NCI-H82 treated with DMSO at 0.1 percent for 48 hours (cell line): ENCODE data around the gene ILRUN.
"Not testable (repeated sequence)": the region's sequence is repeated elsewhere in the genome, so short reads cannot be mapped to it uniquely, and the experiment has no call there.

ENCODE experiments used
- DNase-seq: peaks from one replicate; lab custom pipeline; 2025; ENCODE audit not compliant: unreplicated experiment; lab: John Stamatoyannopoulos, UW

ILRUN gene

DNA sequence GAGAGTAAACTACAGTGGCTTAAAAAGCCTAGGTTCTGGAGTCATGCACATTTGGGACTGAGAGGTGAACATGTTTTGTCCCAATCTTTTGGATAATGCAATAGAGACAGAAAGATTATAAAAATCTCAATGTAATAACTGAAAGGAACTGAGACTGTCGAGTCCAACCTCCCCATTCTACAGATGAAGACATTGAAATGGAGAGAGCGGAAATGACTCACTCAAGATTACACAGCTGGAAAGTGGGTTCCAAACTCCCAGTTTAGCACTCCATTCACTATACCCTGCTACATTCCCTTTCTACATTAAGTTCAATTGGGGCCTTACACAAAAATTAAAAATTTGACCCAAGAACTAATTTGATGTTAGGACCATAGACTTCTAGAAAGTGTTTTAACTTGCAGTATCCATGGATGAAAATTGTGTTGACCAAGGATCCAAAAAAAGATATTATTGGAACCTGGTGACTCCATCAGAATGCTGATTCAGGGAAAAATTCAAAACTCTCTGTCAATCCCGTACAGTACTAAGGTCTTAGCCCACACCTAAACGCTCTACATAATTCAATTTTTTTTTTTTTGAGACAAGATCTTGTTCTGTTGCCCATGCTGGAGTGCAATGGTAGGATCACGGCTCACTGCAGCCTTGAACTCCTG, 1.5 kb upstream of the ILRUN start:
- DNase-seq: no peak

DNA sequence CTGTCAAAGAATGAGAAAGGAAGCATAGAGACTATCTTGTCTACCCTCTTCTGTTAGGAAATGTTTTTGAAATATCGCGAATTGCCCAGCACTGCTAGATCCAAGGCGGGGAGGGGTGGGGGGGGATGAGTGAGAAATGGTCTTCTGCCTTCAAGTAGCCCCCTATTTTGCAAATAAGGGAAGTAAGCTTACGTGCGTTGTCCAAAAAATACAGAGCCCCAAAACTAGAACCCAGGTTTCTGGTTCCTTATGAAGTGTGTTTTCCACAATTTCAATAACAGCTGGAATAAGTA, 923 bp upstream of the ILRUN start:
- DNase-seq: no peak

DNA sequence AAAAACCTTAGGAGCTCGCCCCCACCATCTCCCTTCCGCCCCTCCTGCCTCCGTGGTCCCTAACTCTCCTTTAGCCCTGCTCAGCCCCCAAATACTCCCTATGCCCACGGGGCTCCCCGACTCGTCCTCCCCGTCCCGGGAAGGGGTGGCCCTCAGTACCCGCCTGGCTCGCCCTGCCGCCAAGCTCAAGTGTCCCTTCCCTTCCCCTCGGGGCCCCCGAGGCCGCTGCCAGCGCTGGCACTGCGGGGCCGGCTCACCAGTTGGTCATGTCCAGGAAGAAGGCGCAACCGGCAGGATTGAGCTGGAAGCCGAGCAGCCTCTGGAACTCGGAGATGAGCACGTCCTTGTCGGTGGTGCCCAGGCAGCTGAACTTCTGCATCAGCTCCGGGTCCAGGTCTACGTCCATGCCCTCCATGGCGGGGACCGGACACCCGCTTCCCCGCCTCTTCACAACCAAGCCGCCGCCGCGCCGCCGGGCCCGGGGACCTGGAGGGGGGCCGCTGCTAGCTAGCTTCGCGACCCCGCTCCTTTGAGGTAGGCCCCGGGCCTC, 303 bp downstream of the ILRUN start:
- DNase-seq: no peak

DNA sequence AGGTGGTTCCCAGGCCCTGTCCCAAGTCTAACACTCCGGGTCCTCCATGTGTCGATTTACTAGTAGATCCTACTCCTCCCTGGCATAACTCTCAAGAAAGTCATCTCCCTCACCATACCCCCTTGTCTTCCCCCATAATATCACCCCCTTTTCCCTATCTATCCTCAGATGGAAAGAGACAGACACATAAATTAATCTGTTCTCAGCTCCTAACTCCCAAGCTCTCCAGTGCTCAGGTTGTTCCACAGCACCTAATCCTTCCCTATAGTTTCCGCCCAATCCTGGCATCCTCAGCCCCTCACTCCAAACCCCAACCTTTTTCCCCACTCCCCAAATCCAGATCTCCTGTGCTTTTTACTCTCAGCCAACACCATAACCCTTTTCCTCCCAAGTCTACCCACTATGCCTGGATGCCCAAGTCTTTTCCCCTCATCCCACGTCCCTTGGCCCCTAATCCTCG, 808 bp downstream of the ILRUN start:
- peak; percentile 57 for DNase-seq

DNA sequence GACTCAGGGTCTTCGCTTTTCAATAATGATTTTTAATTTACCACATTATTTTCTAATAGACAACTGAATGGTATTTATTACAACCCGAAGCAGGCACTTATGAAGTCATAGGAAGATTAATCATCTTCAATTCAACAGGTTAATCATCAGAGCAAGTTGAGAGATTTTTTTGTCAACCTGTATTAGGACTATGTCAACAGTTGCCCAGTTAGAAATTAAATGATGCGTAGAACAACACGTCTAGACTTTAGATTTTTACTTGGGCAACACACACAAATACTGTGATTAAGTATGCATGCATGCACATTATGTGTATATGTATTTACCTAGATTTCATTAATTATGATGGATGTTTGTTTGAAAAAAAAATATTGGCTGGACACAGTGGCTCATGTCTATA, 4.3 kb downstream of the ILRUN start:
- DNase-seq: no peak

DNA sequence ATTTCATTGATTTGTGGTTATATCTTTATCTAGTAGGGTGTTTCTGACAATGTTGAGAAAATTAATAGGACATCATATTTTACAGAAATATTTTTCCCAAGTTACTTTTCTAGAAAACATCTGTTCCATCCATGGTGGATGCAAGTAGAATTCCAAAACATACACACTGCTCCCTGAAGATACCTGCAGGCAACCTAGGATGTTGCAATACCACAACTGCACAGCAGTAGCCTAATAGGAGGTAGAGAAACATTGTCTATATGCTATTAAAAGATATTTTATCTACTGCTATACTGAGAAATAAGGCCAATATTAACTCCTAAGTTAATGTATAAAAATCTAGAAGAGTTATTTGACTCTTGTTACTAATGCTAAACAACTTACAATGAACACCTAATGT, 6.8 kb downstream of the ILRUN start:
- DNase-seq: no peak

DNA sequence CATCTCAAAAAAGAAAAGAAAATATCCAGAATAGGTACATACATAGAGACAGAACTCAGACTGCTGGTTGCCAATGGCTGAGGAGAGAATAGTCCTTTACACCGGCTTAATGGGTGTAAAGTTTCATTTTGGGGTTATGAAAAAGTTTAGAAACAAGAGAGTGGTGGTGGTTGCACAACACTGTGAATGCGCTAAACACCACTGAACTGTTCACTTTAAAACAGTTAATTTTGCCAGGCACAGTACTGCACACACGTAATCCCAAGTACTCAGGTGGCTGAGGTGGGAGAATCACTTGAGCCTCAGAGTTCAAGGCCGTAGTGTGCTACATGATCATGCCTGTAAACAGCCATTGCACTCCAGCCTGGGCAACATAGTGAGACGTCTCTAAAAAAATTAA, 7.6 kb downstream of the ILRUN start:
- no peak for DNase-seq

DNA sequence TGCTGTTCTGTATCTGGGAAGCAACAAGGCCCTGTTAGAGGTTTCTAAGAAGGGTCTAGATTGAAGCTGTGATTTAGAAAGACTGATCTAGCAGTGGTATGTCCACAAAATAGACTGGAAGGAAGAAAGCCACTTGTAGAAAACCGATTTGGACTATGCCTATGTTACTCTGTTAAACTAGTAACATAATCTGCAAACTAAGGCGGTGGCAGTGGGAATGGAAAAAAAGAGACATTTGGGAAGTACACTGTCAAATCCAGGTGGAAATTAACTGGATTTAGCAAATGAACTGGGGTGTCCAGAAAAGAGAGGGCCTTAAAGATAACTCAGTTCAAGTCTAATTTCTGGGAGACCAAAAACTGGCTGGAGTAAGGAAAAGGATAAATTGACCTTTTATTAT, 11.6 kb downstream of the ILRUN start:
- DNase-seq: no peak

DNA sequence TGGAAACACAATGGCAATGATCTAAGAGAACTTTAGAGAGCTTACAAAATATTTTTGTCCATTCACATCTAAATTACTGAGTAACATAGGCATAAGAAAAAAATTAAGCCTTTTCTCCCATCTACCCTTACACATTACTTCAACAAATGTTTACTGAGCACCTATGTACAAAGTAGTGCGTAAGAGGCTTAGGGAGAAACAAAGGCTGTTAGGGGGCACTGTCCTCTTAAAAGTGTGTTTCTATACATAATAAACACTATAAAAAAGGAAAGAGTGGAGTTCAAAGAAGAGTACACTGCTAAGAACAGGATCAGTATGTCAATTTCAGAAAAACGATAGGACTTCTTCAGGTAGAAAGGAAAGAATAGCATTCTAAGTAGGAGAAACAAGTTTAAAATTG, 12.2 kb downstream of the ILRUN start:
- DNase-seq: no peak

DNA sequence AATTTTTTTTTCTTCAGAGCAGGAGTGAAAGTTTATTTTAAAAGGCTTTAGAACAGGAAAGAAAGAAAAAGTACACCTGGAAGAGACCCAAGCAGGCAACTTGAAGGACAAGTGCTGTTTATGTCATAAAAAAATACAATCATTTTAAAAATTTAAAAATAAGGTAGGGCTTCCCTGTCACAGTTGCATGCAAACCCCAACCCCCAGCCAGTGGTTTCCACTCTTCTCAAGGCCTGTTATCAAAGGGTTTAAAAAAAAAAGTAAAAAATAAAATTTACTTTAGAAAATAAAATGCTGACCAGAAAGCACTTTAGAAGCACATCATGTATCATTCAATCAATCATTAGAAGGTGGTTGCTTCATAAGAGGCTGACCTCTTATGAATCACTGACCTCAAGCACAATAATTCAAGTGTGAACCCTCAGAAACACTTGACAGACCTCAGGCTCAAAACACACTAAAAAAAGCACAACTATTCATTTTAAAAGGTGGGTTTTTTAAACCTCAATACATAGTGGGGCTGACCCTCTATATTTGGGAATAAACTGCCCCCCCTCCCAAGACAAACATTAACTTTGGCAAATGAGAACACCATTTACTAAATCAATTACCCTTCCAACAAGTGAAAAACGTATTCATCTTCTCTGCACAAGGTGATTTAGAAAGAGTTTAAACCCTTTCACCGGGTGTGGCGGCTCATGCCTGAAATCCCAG, 15.6 kb downstream of the ILRUN start:
- DNase-seq: no peak

DNA sequence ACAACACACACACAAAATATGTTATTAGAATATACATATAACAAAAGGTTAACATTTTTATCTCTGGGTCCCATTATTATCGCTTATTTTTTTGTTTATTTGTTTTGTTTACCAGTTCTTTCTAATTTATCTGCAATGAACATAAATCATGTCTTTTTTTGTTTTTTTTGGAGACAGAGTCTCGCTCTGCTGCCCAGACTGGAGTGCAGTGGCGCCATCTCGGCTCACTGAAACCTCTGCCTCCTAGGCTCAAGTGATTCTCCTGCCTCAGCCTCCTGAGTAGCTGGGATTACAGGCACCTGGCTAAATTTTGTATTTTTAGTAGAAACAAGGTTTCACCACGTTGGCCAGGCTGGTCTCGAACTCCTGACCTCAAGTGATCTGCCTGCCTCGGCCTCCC, 16.3 kb downstream of the ILRUN start:
- not testable (repeated sequence) for DNase-seq

DNA sequence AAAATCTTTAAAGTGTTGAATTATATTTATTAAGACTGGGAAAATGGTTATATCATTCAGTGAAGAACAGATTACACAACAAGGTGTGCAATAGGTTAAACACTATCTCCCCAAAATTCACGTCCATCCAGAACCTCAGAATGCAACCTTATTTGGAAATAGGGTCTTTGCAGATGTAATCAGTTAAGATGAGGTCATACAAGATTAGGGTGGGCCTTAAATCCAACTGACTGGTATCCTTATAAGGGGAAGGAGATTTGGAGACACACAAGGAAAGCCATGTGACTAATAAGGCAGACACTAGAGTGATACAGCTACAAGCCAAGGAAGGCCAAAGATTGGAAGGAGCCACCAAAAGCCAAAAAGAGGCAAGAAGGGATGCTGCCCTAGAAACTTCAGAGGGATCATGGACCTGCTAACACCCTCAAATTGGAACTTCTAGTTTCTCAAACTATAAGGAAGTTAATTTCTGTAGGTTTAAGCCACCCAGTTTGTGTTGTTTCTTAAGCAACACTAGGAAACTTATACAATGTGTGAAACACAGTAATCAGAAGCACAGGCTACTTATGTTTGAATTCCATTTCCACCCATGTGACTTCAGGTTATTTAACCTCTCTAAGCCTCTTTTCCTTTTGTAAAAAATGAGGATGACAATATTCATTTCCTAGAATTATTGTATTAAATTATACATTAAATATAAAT, 16.9 kb downstream of the ILRUN start:
- peak; percentile 85 for DNase-seq

DNA sequence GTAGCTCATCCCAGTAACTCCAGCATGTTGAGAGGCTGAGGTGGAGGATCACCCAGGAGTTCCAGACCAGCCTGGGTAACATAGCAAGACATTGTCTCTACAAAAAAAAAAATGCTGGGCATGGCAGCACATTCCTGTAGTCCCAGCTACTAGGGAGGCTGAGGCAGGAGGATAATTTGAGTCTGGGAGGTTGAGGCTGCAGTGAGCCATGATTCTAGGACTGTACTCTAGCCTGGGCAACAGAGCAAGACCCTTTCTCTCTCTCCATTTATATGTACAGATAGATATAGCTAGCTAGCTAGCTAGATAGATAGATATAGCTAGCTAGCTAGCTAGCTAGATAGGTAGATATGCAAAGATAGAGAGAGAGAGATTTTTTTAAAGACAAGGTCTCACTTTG, 20.4 kb downstream of the ILRUN start:
- DNase-seq: no peak

DNA sequence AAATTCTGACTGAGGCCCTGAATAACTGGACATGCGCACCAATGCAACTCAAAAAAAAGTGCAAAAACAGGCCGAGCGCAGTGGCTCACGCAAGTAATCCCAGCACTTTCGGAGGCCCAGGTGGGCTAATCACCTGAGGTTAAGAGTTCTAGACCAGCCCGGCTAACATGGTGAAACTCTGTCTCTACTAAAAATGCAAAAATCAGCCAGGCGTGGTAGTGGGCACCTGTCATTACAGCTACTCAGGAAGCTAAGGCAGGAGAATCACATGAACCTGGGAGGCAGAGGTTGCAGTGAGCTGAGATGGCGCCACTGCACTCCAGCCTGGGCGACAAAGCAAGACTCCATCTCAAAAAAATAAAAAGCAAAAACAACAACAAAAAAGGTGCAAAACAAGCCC, 21.6 kb downstream of the ILRUN start:
- not testable (repeated sequence) for DNase-seq

DNA sequence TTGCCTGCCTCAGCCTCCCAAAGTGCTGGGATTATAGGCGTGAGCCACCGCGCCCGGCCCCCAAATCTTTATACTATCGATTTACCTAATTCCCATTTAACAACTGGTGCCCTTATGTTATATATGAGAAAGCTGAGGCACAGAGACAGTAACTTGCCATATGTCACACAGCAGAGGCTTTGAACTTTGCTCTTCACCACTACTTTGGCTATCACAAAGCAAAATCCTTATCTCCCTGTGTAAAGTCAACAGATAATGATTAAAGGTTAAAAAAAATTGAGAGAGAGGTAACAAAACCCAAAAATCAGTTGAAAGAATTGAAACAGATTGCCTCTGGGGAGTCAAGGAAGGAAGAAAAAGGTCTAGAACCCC, 22.3 kb downstream of the ILRUN start:
- no peak for DNase-seq

DNA sequence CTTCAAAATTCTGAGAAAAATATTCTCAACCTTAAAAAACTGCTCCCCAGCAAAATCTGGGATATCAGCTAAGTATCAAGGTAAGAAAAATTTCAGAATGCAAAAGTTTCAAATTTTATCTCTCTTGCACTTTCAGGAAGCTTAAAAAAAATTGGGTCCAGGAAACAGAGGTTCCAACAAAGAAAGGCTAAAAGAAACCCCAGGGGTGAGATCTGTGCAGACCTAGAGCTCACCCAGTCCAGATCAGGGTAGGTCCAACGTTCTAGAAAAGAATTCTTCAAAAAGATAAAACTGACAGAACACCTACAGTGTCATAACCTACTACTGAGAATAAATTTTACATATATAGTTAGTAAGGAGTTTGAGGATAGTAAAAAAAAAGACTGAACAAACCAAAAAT, 23.5 kb downstream of the ILRUN start:
- DNase-seq: no peak

DNA sequence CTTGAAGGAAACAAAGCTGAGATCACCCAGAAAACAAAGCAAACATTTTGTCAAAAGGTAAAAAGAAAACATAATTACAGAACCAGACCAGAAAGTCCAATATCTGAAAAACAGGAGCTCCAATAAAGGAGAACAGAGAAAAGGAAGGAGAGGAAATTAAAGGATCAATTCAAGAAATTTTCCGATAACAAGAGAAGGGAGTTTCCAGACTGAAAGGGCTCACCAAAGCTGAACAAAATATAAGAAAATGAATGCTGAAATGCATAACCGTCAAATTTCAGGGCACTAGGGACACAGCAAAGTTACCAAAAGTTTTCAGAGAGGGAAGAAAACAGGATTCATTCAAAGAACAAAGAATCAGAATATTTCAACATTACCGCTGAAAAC, 23.9 kb downstream of the ILRUN start:
- DNase-seq: no peak

DNA sequence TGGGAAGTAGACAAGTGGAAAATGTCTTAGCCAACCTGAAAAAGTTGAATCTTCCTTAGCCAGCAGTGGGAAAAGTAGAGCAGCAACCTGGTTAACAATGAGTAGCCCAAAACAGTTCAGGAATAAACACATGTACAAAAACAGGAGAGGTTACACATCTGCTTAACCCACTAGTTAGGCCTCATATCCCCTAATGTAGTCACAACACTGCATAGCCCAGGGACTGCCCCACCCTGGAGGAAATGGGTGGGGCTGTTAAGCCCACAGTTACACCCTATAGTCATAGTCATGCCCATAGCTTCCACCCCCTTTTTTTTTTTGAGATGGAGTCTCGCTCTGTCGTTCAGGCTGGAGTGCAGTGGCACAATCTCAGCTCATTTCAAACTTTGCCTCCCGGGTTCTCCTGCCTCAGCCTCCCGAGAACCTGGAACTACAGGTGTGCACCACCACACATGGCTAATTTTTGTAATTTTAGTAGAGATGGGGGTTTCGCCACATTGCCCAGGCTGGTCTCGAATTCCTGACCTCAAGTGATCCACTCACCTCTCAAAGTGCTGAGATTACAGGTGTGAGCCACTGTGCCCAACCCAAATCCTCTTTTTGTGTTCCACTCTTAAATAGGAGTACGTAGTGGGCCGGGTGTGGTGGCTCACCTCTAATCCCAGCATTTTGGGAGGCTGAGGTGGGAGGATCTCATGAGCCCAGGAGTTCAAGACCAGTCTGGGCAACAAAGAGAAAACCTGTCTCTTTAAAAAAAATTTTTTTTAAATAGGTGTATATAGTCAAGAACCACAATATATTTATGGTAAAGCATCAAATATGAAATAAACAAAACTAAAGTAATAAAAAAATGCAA, 24.5 kb downstream of the ILRUN start:
- no peak for DNase-seq

DNA sequence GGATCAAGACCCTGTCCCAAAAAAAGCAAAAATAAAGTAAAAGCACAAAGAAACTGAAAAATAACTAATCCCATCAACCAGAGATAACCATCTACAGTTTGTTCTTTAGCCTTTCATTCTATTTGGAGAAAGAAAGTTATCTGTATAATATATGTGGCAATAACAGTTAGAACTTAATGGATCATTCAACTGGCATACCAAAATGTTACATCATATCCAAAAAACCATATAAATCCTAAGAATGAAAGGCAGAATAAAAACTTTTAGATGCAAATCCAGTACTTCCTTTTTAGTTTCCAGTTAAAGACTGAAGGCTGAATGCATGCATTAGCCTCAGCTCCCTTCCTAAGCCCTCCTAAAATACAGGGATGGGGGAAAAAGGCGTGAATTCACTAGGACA, 25.2 kb downstream of the ILRUN start:
- no peak for DNase-seq

DNA sequence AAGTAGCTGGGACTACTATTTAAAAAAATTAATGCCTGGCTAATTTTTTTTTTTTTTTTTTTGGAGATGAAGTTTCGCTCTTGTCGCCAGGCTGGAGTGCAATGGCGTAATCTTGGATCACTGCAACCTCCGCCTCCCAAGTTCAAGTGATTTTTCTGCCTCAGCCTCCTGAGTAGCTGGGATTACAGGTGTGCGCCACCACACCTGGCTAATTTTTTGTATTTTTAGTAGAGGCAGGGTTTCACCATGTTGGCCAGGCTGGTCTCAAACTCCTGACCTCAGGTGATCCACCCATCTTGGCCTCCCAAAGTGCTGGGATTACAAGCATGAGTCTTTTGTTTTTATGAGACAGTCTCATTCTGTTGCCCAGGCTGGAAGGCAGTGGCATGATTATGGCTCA, 27.8 kb downstream of the ILRUN start:
- not testable (repeated sequence) for DNase-seq

DNA sequence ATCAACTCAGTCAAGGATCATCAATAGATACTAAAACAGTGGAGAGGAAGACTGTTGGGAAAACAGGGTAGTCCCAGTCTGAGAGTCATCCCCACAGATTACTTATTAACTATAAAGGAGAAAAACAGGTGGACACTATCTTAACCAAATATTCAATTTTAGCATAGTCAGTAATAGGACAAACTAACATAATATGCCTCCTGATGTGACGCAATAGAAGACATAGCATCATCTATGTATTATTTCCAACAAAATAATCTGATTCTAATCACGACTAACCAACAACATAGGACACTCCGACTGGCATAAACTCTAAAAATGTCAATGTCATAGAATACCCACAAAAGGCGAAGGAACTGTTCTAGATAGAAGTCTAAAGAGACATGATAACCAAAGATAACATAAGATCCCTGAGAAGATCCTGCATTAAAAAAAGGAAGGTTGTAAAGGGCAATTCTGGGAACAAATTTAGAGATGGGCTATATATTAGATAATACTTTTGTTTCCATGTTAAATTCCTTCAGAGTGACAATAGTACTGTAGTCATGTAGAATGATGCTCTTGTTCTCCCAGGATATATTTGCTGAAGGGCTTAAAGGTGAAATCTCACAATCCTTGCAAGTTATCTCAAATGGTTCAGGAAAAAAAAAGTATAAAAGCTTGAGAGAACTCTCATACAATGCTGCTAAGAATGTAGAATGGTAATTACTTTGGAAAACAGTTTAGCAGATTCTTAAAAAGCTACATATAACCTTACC, 28.9 kb downstream of the ILRUN start:
- DNase-seq: no peak
